Adipocyte (in vitro differentiated cells): Measurements from ENCODE around the gene C4A.

Experiments used
- DNase-seq: peaks from one replicate; pipeline ENCODE4 v3.0.0-alpha.2; 2015; ENCODE audit warnings: low read depth
- H3K27me3 ChIP-seq: replicated peaks from 2 replicates; pipeline ENCODE4 v1.7.0; 2013; ENCODE audit warnings: mild to moderate bottlenecking, low read length, moderate library complexity; ENCODE audit not compliant: control insufficient read depth, insufficient read depth
- H3K36me3 ChIP-seq: 2 replicates; pipeline ENCODE4 v1.7.0; 2013; ENCODE audit warnings: low read length, mild to moderate bottlenecking, moderate library complexity; ENCODE audit not compliant: control insufficient read depth, insufficient read depth, severe bottlenecking
- H3K4me1 ChIP-seq: 2 replicates; pipeline ENCODE4 v1.7.0; 2013; ENCODE audit warnings: mild to moderate bottlenecking, low read length, moderate library complexity; ENCODE audit not compliant: control insufficient read depth, insufficient read depth
- H3K4me3 ChIP-seq: 2 replicates; pipeline ENCODE4 v1.7.0; 2013; ENCODE audit warnings: mild to moderate bottlenecking, low read length, moderate library complexity
- H3K9ac ChIP-seq: 2 replicates; pipeline ENCODE4 v1.7.0; 2013; ENCODE audit warnings: mild to moderate bottlenecking, low read length, moderate library complexity
- H3K9me3 ChIP-seq: 2 replicates; pipeline ENCODE4 v1.7.0; 2013; ENCODE audit warnings: mild to moderate bottlenecking, low read length, moderate library complexity; ENCODE audit not compliant: control insufficient read depth

The C4A gene

DNA sequence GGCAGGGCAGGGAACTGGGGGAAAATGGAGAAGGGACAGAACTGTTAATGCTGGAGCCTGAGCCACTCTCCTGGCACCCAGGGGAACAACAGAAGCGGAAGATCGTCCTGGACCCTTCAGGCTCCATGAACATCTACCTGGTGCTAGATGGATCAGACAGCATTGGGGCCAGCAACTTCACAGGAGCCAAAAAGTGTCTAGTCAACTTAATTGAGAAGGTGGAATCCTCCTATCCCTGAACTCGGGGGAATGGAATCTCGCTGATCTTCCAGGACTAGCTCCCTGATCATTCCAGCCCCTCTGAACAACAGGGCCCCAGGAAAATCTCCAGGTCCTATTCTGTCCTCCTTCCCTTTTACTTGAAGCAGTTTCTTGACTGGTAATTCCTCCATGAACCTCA, 34.0 kb upstream of the C4A start:
- H3K36me3 ChIP-seq: peaks cover 13% of the 10 kb centered on the region
- H3K4me1 ChIP-seq: peaks cover 38% of the 10 kb centered on the region
- no peak overlapping the region for H3K4me3 ChIP-seq
- no peaks in the 10 kb centered on the region for H3K9me3 ChIP-seq
- DNase-seq: no peak
- no peaks in the 10 kb centered on the region for H3K27me3 ChIP-seq
- no peak overlapping the region for H3K9ac ChIP-seq

DNA sequence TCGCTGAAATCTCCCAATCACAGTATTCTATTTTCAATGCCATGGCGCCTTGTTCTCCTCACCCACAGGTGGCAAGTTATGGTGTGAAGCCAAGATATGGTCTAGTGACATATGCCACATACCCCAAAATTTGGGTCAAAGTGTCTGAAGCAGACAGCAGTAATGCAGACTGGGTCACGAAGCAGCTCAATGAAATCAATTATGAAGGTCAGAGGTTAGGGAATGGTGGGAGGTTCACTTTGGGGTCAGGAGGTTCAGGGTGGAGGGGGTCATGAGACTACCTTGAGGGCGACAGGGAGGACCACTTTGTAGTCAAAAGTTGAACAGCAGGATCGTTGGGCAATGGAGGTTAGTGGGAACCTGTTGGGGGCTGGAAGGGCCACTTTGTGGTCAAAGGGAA, 33.6 kb upstream of the C4A start:
- DNase-seq: no peak
- no peak overlapping the region for H3K9ac ChIP-seq
- H3K27me3 ChIP-seq: no peaks in the 10 kb centered on the region
- peaks cover 38% of the 10 kb centered on the region for H3K4me1 ChIP-seq
- H3K36me3 ChIP-seq: peaks cover 18% of the 10 kb centered on the region
- H3K4me3 ChIP-seq: no peak overlapping the region
- no peaks in the 10 kb centered on the region for H3K9me3 ChIP-seq

- Histone ChIP-seq H3K9me3 (no peaks in the 10 kb centered on the region), H3K36me3 (peaks cover 23% of the 10 kb centered on the region), H3K4me3 (no peak overlapping the region), H3K4me1 (peaks cover 38% of the 10 kb centered on the region), H3K27me3 (no peaks in the 10 kb centered on the region), H3K9ac (no peak overlapping the region)
- DNase-seq: no peak
Measured at GRCh38 chr6:31948753-31949413, 33.0 kb upstream of the C4A start.

GRCh38 chr6:31949926-31950548, 31.8 kb upstream of the C4A start:
- H3K27me3 ChIP-seq: no peaks in the 10 kb centered on the region
- DNase-seq: no peak
- H3K36me3 ChIP-seq: peaks cover 35% of the 10 kb centered on the region
- no peaks in the 10 kb centered on the region for H3K9me3 ChIP-seq
- no peak overlapping the region for H3K9ac ChIP-seq
- peaks cover 34% of the 10 kb centered on the region for H3K4me1 ChIP-seq
- no peak overlapping the region for H3K4me3 ChIP-seq

GRCh38 chr6:31952140-31952805, 29.6 kb upstream of the C4A start:
- Histone ChIP-seq H3K36me3 (peaks cover 50% of the 10 kb centered on the region), H3K4me1 (peaks cover 21% of the 10 kb centered on the region), H3K27me3 (no peaks in the 10 kb centered on the region), H3K9me3 (no peaks in the 10 kb centered on the region), H3K9ac (peak overlapping the region; percentile 41), H3K4me3 (no peak overlapping the region)
- DNase-seq: peak; percentile 87

DNA sequence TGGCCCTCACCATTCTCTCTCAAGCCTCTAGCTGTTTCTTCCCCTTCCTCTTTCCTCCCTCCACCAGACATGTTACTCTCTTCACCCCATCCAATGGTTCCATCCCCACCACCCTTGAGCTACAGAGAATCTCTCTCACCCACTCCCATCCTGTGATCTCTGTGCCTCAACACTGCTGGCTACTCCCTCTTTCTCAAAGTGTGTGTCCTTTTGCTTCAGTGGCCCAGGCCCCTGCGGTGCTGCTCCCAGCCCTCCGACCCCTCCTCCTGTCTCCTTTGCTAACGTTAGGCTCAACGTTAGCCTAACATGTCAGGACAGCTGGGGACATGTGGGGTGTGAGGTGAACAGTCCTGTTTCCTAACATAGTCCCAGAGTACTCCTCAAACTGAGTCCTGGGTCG, 29.0 kb upstream of the C4A start:
- H3K4me3 ChIP-seq: no peak overlapping the region
- H3K36me3 ChIP-seq: peaks cover 50% of the 10 kb centered on the region
- peaks cover 26% of the 10 kb centered on the region for H3K4me1 ChIP-seq
- no peak for DNase-seq
- no peaks in the 10 kb centered on the region for H3K27me3 ChIP-seq
- no peaks in the 10 kb centered on the region for H3K9me3 ChIP-seq
- peak overlapping the region; percentile 41 for H3K9ac ChIP-seq

GRCh38 chr6:31954511-31954910, 27.3 kb upstream of the C4A start:
- no peak overlapping the region for H3K9ac ChIP-seq
- no peak overlapping the region for H3K4me3 ChIP-seq
- no peaks in the 10 kb centered on the region for H3K27me3 ChIP-seq
- peaks cover 22% of the 10 kb centered on the region for H3K4me1 ChIP-seq
- peaks cover 50% of the 10 kb centered on the region for H3K36me3 ChIP-seq
- H3K9me3 ChIP-seq: no peaks in the 10 kb centered on the region
- no peak for DNase-seq

DNA sequence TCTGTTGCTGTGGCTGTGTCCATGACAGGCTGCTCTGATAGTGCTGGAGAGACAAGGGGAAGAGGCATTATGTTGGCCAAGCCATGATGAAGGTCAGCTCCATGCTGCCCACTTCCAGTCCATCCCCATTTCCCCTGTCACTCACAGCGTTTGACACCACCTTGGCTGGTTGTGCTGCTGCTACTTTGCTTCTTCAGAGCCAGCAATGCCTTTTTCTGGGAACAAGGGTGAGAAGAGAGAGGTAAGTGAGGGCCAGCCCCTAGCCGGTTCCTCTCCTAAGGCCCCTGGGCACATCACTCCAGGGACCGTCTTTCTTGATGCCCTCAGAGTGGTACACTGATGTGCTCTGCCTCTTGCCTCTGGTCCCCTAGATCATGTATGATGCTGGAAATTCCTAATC, 25.1 kb upstream of the C4A start:
- peak overlapping the region; percentile 99 for H3K9ac ChIP-seq
- H3K4me3 ChIP-seq: no peak overlapping the region
- H3K36me3 ChIP-seq: peaks cover 59% of the 10 kb centered on the region
- DNase-seq: no peak
- no peaks in the 10 kb centered on the region for H3K9me3 ChIP-seq
- no peaks in the 10 kb centered on the region for H3K27me3 ChIP-seq
- peaks cover 18% of the 10 kb centered on the region for H3K4me1 ChIP-seq

DNA sequence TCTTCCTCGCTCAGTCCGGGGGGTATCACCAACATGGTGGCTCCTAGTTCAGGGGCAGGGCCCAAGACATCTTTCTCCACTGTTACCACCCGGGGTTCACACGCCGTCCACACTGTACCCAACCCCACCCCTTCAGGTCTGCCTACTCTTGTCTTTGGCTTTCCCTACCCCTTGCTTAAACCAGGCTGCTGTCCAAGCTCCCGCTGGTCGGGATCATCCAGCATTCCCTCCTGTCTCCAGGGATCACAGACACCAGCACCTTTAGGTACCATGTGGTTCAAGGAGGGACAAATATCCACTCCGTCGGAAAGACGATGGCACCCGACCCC, 23.5 kb upstream of the C4A start:
- H3K27me3 ChIP-seq: no peaks in the 10 kb centered on the region
- H3K4me3 ChIP-seq: peak overlapping the region; percentile 99
- DNase-seq: peak; percentile 33
- H3K9ac ChIP-seq: peak overlapping the region; percentile 99
- peaks cover 18% of the 10 kb centered on the region for H3K4me1 ChIP-seq
- no peaks in the 10 kb centered on the region for H3K9me3 ChIP-seq
- peaks cover 64% of the 10 kb centered on the region for H3K36me3 ChIP-seq

GRCh38 chr6:31958741-31959739, 22.8 kb upstream of the C4A start, which contains the start of the genes NELFE and SKIC2:
Gene NELFE, minus strand, starts transcription at chr6:31958971. Its CDS starts 525 bp downstream, at chr6:31958446.
Gene SKIC2, plus strand, starts transcription at chr6:31959175. Its CDS starts 18 bp downstream, at chr6:31959193.
- Histone ChIP-seq H3K4me1 (peaks cover 18% of the 10 kb centered on the region), H3K27me3 (no peaks in the 10 kb centered on the region), H3K4me3 (peak within 1 kb of the TSS; percentile 99), H3K9ac (peak within 1 kb of the TSS; percentile 99), H3K9me3 (no peaks in the 10 kb centered on the region), H3K36me3 (peaks cover 64% of the 10 kb centered on the region)
- DNase-seq: peak; percentile 99
